ENCODE results near the gene GPR34.
A peak's percentile ranks its signal among the peaks of the same experiment; 100 is the strongest.

Gene GPR34

DNA sequence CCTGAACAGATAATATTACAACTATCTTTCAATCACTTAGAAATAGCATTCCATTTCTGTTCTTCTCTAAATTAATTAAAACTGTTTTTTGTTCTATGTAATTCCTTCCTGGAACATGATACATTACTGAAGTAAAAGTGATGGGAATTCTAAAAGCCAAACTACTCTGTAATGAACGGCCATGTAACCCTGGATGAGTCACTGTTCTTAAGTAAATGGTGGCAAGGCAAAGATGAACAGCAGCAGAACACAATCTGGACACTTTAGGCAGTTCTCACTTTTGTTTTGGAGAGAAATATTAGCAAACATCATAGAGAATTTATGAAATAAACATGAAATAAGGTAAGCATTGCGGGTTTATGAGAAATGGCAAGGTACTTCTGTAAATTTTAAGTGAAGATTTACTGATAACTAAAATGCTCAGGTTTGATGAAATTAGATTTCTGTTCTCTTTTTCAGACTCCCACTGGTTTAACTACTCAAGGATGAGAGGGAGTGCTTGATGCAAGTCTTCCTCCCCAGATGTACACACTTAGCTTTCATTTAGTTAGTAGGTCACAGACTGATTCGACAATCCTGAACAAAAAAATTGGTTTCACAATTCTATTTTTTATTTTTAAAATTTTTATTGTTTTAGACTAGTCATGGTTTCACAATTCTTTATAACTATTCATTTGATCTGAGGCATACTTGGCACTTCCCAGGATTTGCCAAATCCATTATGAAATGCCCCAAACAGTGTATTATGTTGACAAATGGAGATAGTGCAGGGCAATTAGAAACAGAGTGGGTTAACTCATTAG lies 34.2 kb downstream of the GPR34 start:
- peak overlapping the region; percentile 60 for H3K4me3 ChIP-seq (ENCODE audit: low read length)
- H4K20me1 ChIP-seq (ENCODE audit: control insufficient read depth, insufficient read depth, low read depth, low read length): no peaks in the 10 kb centered on the region
- H3K9me3 ChIP-seq (ENCODE audit: control insufficient read depth, insufficient read depth, low read length): peaks cover 5% of the 10 kb centered on the region; the same call in 1 of the 2 replicates
- TF ChIP-seq, protein P1, sequence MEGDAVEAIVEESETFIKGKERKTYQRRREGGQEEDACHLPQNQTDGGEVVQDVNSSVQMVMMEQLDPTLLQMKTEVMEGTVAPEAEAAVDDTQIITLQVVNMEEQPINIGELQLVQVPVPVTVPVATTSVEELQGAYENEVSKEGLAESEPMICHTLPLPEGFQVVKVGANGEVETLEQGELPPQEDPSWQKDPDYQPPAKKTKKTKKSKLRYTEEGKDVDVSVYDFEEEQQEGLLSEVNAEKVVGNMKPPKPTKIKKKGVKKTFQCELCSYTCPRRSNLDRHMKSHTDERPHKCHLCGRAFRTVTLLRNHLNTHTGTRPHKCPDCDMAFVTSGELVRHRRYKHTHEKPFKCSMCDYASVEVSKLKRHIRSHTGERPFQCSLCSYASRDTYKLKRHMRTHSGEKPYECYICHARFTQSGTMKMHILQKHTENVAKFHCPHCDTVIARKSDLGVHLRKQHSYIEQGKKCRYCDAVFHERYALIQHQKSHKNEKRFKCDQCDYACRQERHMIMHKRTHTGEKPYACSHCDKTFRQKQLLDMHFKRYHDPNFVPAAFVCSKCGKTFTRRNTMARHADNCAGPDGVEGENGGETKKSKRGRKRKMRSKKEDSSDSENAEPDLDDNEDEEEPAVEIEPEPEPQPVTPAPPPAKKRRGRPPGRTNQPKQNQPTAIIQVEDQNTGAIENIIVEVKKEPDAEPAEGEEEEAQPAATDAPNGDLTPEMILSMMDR (IDR thresholded peaks at IDR 0.05; ENCODE audit: low read depth, low read length, poor library complexity, severe bottlenecking): no peak
- no peak for TF ChIP-seq EZH2phosphoT487 (IDR thresholded peaks at IDR 0.05; ENCODE audit: borderline replicate concordance, low read length)
- H3K79me2 ChIP-seq (ENCODE audit: control insufficient read depth, low read length): no peaks in the 10 kb centered on the region
- H3K9me2 ChIP-seq (replicated peaks; ENCODE audit: control insufficient read depth, low read length): no peaks in the 10 kb centered on the region
- no peaks in the 10 kb centered on the region for H3K36me3 ChIP-seq (ENCODE audit: control insufficient read depth, low read length)
- no peaks in the 10 kb centered on the region for H3K27me3 ChIP-seq (ENCODE audit: control insufficient read depth, low read length)
- H3K4me1 ChIP-seq (ENCODE audit: control insufficient read depth, low read length): peaks cover 70% of the 10 kb centered on the region
- H3F3A ChIP-seq (ENCODE audit: control insufficient read depth, insufficient read depth): 0 out of 2 replicates have a peak, but pooled peaks cover 9% of the 10 kb centered on the region
- peak overlapping the region; percentile 71 for H3K4me2 ChIP-seq (ENCODE audit: low read length)
- peak overlapping the region; percentile 82 for H3K27ac ChIP-seq (ENCODE audit: low read depth, low read length)

GRCh38 chrX:41723826-41724225 lies 35.1 kb downstream of the GPR34 start, which contains the start of gene GPR82:
Gene GPR82 (plus strand): TSS chrX:41724181. CDS start chrX:41727027, 2,846 bp downstream.
- H3K27ac ChIP-seq (ENCODE audit: low read depth, low read length): peak within 1 kb of the TSS; percentile 82
- H3K9me3 ChIP-seq (ENCODE audit: control insufficient read depth, insufficient read depth, low read length): peaks cover 5% of the 10 kb centered on the region; the same call in 1 of the 2 replicates
- peak within 1 kb of the TSS; percentile 60 for H3K4me3 ChIP-seq (ENCODE audit: low read length)
- TF ChIP-seq, protein P1 (IDR thresholded peaks at IDR 0.05; ENCODE audit: low read depth, low read length, poor library complexity, severe bottlenecking): no peak
- TF ChIP-seq EZH2phosphoT487 (IDR thresholded peaks at IDR 0.05; ENCODE audit: borderline replicate concordance, low read length): no peak
- no peaks in the 10 kb centered on the region for H3K79me2 ChIP-seq (ENCODE audit: control insufficient read depth, low read length)
- no peaks in the 10 kb centered on the region for H3K27me3 ChIP-seq (ENCODE audit: control insufficient read depth, low read length)
- peaks cover 70% of the 10 kb centered on the region for H3K4me1 ChIP-seq (ENCODE audit: control insufficient read depth, low read length)
- H3K4me2 ChIP-seq (ENCODE audit: low read length): peak within 1 kb of the TSS; percentile 71
- H3K36me3 ChIP-seq (ENCODE audit: control insufficient read depth, low read length): no peaks in the 10 kb centered on the region
- H3F3A ChIP-seq (ENCODE audit: control insufficient read depth, insufficient read depth): 0 out of 2 replicates have a peak, but pooled peaks cover 9% of the 10 kb centered on the region
- H4K20me1 ChIP-seq (ENCODE audit: control insufficient read depth, insufficient read depth, low read depth, low read length): no peaks in the 10 kb centered on the region
- no peaks in the 10 kb centered on the region for H3K9me2 ChIP-seq (replicated peaks; ENCODE audit: control insufficient read depth, low read length)

GRCh38 chrX:41728125-41728524 lies 39.4 kb downstream of the GPR34 start:
- H3K4me3 ChIP-seq (ENCODE audit: low read length): no peak overlapping the region
- H3K27ac ChIP-seq (ENCODE audit: low read depth, low read length): no peak overlapping the region
- H3K27me3 ChIP-seq (ENCODE audit: control insufficient read depth, low read length): no peaks in the 10 kb centered on the region
- 0 out of 2 replicates have a peak, but pooled peaks cover 9% of the 10 kb centered on the region for H3F3A ChIP-seq (ENCODE audit: control insufficient read depth, insufficient read depth)
- no peaks in the 10 kb centered on the region for H3K9me2 ChIP-seq (replicated peaks; ENCODE audit: control insufficient read depth, low read length)
- no peaks in the 10 kb centered on the region for H3K36me3 ChIP-seq (ENCODE audit: control insufficient read depth, low read length)
- H3K79me2 ChIP-seq (ENCODE audit: control insufficient read depth, low read length): no peaks in the 10 kb centered on the region
- H3K4me1 ChIP-seq (ENCODE audit: control insufficient read depth, low read length): peaks cover 67% of the 10 kb centered on the region
- no peaks in the 10 kb centered on the region for H4K20me1 ChIP-seq (ENCODE audit: control insufficient read depth, insufficient read depth, low read depth, low read length)
- H3K9me3 ChIP-seq (ENCODE audit: control insufficient read depth, insufficient read depth, low read length): no peaks in the 10 kb centered on the region
- H3K4me2 ChIP-seq (ENCODE audit: low read length): no peak overlapping the region
- TF ChIP-seq EZH2phosphoT487 (IDR thresholded peaks at IDR 0.05; ENCODE audit: borderline replicate concordance, low read length): no peak
- TF ChIP-seq, protein P1 (IDR thresholded peaks at IDR 0.05; ENCODE audit: low read depth, low read length, poor library complexity, severe bottlenecking): no peak
